Stomach (tissue), 4 donors: ENCODE data around the gene LRRC71.

Experiments
- POLR2A ChIP-seq, 4 donors: fragments of 450-650 bp; IDR thresholded peaks; one replicate each; pipeline ENCODE4 v1.6.1; 2016; ENCODE audit warnings: antibody characterized with exemption in 4 of 4, control low read depth in 2 of 4, mild to moderate bottlenecking in 1 of 4, moderate library complexity in 1 of 4
- TF ChIP-seq, protein P1 (sequence below), 7 experiments: fragments of 450-650 bp in 4 of 7; fragments of 200-600 bp in 3 of 7; sonication (generic) in 3 of 7; IDR thresholded peaks; one replicate each; pipeline ENCODE4 v1.5.1; 2016 to 2019; ENCODE audit warnings: antibody characterized with exemption in 7 of 7, control low read depth in 2 of 7, mild to moderate bottlenecking in 1 of 7

DNA sequence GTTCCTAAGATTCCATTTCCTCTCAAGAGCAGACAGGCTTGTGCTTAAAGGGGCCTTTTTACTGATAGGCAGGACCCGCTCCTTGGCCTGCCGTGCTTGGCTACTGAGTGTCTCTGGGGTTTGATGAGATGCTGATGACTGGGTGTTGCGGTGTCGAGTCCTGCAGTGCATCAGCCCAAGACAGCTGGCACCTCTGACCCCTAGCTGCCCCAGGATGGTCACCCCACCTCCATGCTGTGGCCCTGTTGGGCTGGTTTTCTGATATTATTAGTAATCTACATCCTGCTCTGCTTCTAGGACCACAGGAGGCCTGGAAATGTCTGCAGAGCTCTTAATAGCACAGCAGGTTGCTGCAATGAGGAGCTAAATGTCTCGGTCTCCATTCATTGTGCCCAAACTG, 28.7 kb downstream of the LRRC71 start:
- no peak for TF ChIP-seq POLR2A (IDR thresholded peaks at IDR 0.05)
- TF ChIP-seq, protein P1, sequence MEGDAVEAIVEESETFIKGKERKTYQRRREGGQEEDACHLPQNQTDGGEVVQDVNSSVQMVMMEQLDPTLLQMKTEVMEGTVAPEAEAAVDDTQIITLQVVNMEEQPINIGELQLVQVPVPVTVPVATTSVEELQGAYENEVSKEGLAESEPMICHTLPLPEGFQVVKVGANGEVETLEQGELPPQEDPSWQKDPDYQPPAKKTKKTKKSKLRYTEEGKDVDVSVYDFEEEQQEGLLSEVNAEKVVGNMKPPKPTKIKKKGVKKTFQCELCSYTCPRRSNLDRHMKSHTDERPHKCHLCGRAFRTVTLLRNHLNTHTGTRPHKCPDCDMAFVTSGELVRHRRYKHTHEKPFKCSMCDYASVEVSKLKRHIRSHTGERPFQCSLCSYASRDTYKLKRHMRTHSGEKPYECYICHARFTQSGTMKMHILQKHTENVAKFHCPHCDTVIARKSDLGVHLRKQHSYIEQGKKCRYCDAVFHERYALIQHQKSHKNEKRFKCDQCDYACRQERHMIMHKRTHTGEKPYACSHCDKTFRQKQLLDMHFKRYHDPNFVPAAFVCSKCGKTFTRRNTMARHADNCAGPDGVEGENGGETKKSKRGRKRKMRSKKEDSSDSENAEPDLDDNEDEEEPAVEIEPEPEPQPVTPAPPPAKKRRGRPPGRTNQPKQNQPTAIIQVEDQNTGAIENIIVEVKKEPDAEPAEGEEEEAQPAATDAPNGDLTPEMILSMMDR (IDR thresholded peaks at IDR 0.05) = no peak
